Measurements from ENCODE around the gene FUT4. TPM values are rescaled to one million over a fixed set of nuclear protein-coding genes. Genes with fewer than 3 reads are reported as not detected.

FUT4 gene
- total RNA-seq, 1 donor from 2014 or later: 6.0 TPM

GRCh38 chr11:94574193-94574961, 30.7 kb downstream of the FUT4 start:
- Histone ChIP-seq H3K27me3 (no peaks in the 10 kb centered on the region), H3K4me1 (no peaks in the 10 kb centered on the region), H3K36me3 (no peaks in the 10 kb centered on the region), H3K4me3 (no peak overlapping the region), H3K9me3 (no peaks in the 10 kb centered on the region), H3K27ac (no peak overlapping the region)
- ATAC-seq (peak; percentile 44), DNase-seq (no peak)
- intact Hi-C loops (cut with DNase I): no loop called here
- no peak for TF ChIP-seq CTCF (IDR thresholded peaks at IDR 0.05)

GRCh38 chr11:94576306-94576705, 32.6 kb downstream of the FUT4 start:
- DNase-seq (no peak), ATAC-seq (no peak)
- Histone ChIP-seq H3K27ac (no peak overlapping the region), H3K9me3 (no peaks in the 10 kb centered on the region), H3K27me3 (no peaks in the 10 kb centered on the region), H3K4me3 (no peak overlapping the region), H3K36me3 (no peaks in the 10 kb centered on the region), H3K4me1 (no peaks in the 10 kb centered on the region)
- TF ChIP-seq CTCF (IDR thresholded peaks at IDR 0.05): no peak
- intact Hi-C loops (cut with DNase I): no loop called here

- no peak for ATAC-seq
- no peak overlapping the region for H3K27ac ChIP-seq
- no peaks in the 10 kb centered on the region for H3K36me3 ChIP-seq
- intact Hi-C loops (cut with DNase I): no loop called here
- no peak for DNase-seq
- no peak overlapping the region for H3K4me3 ChIP-seq
- H3K9me3 ChIP-seq: no peaks in the 10 kb centered on the region
- no peaks in the 10 kb centered on the region for H3K27me3 ChIP-seq
- no peaks in the 10 kb centered on the region for H3K4me1 ChIP-seq
- no peak for TF ChIP-seq CTCF (IDR thresholded peaks at IDR 0.05)
Measured at GRCh38 chr11:94577841-94578240, 34.1 kb downstream of the FUT4 start.

GRCh38 chr11:94581926-94582325, 38.2 kb downstream of the FUT4 start:
- Histone ChIP-seq H3K4me1 (peaks cover 5% of the 10 kb centered on the region), H3K27me3 (no peaks in the 10 kb centered on the region), H3K36me3 (no peaks in the 10 kb centered on the region), H3K4me3 (no peak overlapping the region), H3K9me3 (no peaks in the 10 kb centered on the region), H3K27ac (no peak overlapping the region)
- intact Hi-C loops (cut with DNase I): no loop called here
- ATAC-seq (peak; percentile 68), DNase-seq (no peak)
- no peak for TF ChIP-seq CTCF (IDR thresholded peaks at IDR 0.05)

GRCh38 chr11:94583213-94583865, 39.6 kb downstream of the FUT4 start:
- intact Hi-C loops (cut with DNase I): no loop called here
- Histone ChIP-seq H3K36me3 (no peaks in the 10 kb centered on the region), H3K27me3 (no peaks in the 10 kb centered on the region), H3K27ac (no peak overlapping the region), H3K4me1 (peaks cover 5% of the 10 kb centered on the region), H3K4me3 (no peak overlapping the region), H3K9me3 (no peaks in the 10 kb centered on the region)
- DNase-seq (no peak), ATAC-seq (no peak)
- no peak for TF ChIP-seq CTCF (IDR thresholded peaks at IDR 0.05)

All from upper lobe of right lung (tissue), 1 donor.